ENCODE results near the gene SMAD9. TPM values are rescaled to one million over a fixed set of nuclear protein-coding genes. Genes with fewer than 3 reads are reported as not detected.

SMAD9 gene
- total RNA-seq, 1 donor from 2014 or later, result 30.5 TPM

DNA sequence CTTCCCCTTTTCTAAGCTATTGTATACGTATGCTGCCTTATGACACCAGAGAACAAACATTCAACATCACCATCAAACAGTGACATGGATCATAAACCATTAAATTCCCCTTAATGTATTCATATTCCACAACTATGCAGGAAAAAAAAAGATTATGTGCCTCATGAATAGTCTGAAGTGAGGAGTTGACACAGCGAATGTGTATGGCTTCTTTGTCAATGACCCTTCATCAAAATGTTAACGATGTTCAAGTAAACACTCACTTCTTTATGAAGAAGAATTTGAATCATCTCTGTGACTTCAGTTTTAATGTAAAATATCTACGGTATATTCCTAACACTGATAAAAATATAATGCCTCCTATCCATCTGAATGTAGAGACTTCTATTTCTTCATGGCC, 44.6 kb downstream of the SMAD9 start:
- no peak for ATAC-seq
- intact Hi-C loops (cut with DNase I), result no loop called here
- no peak for DNase-seq (ENCODE audit: low spot score)

DNA sequence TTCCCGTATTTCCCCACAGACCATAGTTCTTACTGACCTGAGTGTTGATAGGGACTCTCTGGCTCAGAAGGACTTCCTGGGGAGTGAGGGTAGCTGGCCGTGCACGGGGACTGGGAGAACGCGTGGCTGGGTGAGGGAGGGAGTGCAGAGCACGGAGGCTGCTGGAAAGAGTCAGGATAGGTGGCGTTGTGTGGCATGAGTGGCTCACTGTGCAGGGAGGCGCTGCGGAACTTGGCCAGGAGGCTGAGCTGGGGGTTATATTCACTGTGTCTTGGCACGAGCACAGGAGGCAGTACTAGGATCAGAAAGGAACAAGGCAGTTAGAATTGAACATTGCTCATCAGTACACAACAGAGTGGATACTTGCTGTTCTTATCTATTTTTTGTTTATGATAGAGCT, 47.4 kb downstream of the SMAD9 start:
- intact Hi-C loops (cut with DNase I), result no loop called here
- ATAC-seq, result no peak
- no peak for DNase-seq (ENCODE audit: low spot score)

DNA sequence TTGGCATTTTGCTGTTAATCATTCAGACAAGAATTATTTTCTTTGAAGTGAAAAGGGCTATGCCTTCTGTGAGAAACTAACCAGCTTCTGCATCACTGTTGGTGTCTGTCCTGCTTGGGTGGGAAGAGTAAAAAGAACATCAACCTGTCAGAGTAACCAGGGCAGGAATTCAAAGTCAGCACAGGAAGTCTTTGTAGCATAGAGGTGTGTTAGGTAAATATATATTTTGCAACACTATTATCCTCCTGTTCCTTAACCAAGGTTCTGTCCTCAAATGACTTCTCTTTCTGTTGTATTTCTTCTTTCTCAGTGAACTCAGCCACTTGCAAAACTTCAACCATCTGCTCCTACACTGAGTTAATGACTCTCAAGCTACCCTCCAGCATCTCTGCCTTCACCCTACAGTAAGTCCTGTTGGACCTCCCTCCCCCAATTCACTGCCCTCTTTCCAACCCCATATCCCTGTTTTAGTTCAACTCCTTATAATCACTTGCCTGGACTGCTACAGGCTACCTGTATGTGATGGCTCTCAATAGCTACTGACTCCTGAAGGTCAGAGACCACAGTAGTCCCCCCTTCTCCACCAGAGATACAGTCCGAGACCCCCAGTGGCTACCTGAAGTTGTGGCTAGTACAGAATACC, 49.9 kb downstream of the SMAD9 start:
- ATAC-seq (no peak), DNase-seq (ENCODE audit: low spot score) (no peak)
- intact Hi-C loops (cut with DNase I), result no loop called here

DNA sequence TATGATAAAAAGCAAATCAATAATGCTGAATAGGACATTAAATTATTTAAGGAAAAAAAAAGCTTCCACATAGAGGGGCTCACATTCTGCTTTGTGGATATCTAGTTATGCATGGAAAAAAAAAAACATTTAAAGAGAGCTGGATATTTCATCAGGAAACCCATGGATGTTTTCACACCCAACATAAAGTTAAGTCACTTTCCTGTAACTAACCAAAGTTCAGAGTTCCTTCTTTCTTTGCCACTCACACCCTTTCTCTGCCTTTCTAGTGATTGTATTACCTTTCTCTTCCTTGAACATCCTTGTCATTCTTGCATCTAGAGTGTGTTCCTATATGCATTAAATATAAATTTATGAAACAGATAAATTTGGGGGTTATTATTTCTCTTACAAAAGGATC, 53.8 kb downstream of the SMAD9 start:
- ATAC-seq (no peak), DNase-seq (ENCODE audit: low spot score) (no peak)
- intact Hi-C loops (cut with DNase I), result no loop called here

DNA sequence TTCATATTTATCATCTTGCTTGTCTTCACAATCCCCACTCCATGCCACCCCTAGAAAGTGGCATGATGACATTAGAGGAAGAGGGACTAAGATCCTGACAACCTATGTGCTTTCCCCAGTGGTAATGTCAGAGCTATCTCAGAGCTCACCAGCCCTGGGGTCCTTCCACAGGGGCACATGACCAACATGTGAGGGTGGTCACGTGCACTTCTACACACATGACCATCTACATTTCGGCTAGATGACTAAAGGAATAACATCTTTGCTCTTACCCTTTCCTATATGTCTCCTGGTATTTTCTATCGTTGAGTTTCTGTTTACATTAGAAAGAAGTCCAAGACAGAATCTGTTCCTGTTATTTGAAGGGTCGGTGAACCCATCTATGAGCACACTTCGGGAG, 54.8 kb downstream of the SMAD9 start:
- DNase-seq (ENCODE audit: low spot score), result no peak
- intact Hi-C loops (cut with DNase I), result no loop called here
- no peak for ATAC-seq

DNA sequence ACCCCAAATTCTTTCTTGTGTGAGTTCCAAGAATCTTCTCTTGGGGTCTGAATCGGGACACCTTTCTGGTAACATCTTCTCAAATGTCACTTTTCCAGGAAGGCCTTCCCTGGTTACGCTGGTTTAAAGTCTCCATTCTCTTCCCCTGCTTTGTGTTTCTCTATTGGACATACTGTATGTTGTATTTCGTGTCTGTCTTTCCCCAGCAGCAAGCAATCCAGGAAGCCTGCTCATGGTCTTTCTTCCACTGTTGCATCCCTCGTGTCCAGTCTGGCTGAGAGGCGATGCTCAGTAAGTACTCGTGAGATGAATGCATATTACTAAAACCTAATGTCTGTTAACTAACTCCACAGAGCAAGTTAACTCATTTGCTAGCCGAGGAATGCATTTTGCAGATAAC, 57.3 kb downstream of the SMAD9 start:
- DNase-seq (ENCODE audit: low spot score), result no peak
- ATAC-seq, result no peak
- intact Hi-C loops (cut with DNase I), result no loop called here

DNA sequence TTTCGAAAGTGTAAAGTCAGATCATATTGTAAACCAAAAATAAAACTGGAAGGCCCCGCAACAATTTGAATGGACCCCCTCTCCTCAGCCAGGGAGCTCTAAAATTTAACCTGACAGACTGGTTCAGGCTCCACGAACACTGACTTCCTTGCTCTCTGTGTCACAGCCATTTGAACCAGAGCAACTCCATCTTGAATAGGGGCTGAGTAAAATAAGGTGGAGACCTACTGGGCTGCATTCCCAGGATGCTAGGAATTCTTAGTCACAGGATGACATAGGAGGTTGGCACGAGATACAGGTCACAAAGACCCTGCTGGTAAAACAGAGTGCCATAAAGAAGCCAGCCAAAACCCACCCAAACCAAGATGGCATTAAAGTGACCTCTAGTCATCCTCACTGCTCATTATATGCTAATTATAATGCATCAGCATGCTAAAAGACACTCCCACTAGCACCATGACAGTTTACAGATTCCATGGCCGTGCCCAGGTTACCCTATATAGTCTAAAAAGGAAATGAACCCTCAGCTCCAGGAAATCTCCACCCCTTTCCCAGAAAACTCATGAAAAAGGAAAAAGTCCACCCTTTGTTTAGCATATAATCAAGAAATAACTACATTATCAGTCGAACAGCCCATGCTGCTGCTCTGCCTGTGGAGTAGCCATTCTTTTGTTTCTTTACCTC, 57.9 kb downstream of the SMAD9 start:
- intact Hi-C loops (cut with DNase I), result no loop called here
- ATAC-seq, result no peak
- no peak for DNase-seq (ENCODE audit: low spot score)

DNA sequence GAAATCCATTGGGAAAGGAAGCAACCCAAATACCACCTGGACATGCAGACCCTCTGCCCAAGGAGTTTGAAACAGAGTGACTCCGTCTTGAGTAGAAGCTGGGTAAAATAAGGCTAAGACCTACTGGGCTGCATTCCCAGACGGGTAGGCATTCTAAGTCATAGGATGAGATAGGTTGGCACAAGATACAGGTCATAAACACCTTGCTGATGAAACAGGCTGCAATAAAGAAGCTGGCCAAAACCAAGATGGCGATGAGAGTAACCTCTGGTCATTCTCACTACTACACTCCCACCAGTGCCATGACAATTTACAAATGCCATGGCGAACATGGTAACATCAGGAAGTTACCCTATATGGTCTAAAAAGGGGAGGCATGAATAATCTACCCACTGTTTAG, 60.8 kb downstream of the SMAD9 start:
- intact Hi-C loops (cut with DNase I), result loop anchor here (10.0 kb wide), 1 partner anchor 126 kb away; no protein-coding TSS in a partner anchor
- ATAC-seq, result no peak
- no peak for DNase-seq (ENCODE audit: low spot score)

DNA sequence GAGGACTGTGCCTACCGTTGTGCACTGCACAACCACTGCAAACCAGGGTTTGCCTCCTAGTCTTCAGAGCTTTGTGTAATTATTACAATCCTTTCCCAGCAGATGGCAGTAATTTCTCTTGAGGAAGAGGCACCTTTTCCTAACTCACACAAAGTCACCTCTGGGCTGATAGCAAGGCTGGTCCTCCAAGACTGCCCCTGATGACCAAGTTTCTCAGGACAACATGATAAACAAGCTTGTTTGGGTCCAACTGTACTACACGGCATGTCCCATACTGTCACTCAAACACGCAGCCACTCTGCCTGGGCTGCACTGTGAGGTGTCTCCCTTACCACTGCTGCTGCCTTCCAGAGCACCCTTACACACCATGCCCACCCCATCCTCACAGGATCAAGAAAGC, 61.7 kb downstream of the SMAD9 start:
- no peak for DNase-seq (ENCODE audit: low spot score)
- intact Hi-C loops (cut with DNase I), result loop anchor here (10.0 kb wide), 1 partner anchor 127 kb away; no protein-coding TSS in a partner anchor
- peak; percentile 78 for ATAC-seq

DNA sequence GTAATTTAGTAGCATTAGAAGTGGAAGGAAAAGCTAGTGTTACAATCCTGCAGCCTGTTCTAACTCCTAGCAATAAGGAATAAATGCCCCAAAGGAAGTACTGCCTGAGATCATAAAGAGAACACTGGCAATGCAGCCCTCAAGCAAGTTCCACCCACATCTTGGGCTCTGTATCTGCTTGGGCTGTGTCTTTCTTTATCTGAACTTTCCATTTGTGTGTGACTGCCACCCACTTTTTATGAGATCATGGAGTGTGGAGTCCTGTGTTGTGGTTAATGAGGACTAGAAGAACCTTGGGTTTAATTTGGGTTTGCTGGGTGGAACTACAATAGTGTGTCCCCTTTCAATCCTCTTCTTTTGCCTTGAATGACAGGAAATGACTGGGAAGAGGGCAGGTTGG, 62.8 kb downstream of the SMAD9 start:
- no peak for ATAC-seq
- no peak for DNase-seq (ENCODE audit: low spot score)
- intact Hi-C loops (cut with DNase I), result loop anchor here (10.0 kb wide), 1 partner anchor 128 kb away; no protein-coding TSS in a partner anchor

DNA sequence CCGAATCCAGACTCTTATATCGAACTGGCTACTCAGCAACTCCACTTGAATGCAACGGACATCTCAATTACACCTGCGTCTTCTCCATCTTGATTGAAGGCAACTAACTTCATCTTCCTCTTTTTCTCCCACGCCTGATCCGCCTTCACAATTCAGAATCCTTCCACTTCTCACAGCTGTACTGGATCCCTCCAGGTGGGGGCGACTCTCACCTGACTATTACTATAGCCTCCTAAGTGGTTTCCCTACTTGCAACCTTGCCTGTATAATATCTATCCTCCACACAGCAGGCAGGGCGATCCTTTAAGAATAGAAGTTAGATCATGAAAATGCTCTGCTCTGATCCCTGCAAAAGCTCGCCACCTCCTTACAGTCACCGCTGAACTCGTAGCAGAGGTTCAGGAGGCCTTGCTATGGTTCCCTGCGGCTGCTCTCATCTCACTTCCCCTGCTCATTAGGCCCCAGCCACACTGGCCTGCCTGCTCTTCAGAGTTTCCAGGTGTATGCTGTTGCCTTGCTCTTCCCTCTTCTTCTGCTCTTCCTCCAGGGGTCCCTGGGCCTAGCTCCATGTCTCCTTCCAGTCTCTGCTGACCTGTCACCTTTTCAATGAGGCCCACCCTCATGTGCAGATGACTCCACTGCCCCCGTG, 69.1 kb downstream of the SMAD9 start:
- DNase-seq (ENCODE audit: low spot score) (no peak), ATAC-seq (no peak)
- intact Hi-C loops (cut with DNase I), result loop anchor here (10.0 kb wide), 1 partner anchor 134 kb away; no protein-coding TSS in a partner anchor

DNA sequence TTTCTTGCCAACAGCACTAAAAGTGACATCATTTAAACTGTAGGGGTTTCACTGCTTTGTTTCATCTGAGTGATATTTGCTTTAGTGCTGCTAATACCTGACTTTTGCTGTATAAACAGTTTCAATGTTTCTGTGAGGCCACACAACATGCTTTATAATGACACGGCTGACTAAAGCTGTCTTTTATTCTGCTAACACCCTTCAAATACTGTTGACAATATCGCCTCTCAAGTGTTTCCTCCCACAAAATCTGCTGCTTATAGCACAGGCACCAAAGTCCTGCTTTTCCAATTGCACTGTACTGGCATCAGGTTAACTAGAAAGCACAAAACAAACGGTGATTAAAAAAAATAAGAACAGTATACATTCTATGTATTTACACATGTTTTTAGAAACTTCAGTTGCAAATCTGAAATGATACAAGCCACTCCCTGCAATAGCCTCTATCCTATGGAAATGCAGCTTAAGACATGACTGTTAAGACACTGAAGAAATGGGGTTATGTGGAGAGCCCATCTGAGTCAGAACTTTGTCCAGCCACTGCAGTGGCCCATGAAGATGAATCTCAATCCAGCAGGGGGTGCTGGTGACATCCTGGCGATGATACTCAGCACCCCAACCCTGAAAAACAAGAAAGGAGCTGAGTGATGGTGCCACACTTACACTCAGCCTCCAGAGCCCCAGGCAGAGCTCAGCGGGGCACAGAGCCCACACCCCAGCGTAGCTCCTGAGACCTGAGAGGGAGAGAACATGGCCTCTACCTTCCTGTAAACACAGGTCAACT, 71.6 kb downstream of the SMAD9 start:
- intact Hi-C loops (cut with DNase I), result no loop called here
- ATAC-seq (peak; percentile 28), DNase-seq (ENCODE audit: low spot score) (no peak)

DNA sequence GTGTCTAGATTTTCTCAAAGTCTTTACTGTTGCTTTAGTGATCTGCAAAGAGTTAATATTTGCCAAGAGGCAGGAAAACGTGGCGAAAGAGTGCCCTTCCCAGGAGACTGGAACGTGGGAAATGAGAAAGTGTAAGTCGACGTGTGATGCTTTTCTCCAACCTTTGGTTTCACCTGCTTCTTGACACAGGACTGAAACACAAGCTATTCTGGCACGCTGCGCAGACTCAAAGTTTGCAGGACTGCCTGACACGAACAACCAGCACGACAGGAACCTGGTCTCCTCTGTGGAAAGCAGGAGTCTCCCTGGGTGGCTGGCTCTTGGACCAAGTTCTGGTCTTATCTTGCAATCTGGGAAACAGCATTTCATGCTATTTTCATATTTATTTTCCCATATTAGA, 72.4 kb downstream of the SMAD9 start:
- no peak for DNase-seq (ENCODE audit: low spot score)
- ATAC-seq, result no peak
- intact Hi-C loops (cut with DNase I), result no loop called here

DNA sequence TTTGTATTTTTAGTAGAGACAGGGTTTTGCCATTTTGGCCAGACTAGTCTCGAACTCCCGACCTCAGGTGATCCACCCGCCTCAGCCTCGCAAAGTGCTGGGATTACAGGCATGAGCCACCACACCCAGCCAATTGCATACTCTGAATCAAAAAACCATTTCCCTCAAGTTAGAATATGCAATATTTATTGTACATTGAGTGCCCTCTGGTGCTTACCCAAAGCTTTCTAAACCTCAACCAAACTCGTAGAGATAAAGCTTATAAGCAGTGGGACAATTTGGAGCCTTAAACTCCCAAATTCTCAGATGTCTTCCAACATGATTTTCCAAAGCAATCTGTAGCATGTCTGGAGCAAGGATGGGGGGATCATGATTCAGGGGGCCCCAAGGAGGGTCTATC, 78.6 kb downstream of the SMAD9 start:
- ATAC-seq (peak; percentile 26), DNase-seq (ENCODE audit: low spot score) (no peak)
- intact Hi-C loops (cut with DNase I), result no loop called here

DNA sequence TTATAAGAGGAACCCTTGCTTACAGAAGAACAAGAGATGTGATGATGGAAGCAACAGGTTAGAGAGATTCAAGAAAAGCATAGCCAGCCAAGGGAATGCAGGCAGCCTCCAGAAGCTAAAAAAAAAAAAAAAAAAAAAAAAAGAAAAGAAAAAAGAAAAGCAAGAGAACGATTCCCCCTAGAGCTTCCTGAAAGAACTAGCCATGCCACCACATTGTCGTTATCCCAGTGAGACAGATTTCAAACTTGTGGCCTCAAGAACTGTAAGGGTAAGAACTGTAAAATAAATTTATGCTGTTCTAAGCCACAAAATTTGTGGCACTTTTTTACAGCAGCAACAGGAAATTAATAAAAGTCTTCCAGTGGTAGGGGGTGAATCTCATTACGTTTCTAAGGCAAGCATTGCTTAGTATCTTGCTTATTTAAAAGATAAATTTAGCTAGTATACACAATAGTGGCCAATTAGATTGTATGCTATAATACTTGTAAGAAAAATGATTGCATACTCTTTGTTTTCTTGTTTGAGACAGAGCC, 79.3 kb downstream of the SMAD9 start:
- intact Hi-C loops (cut with DNase I), result no loop called here
- ATAC-seq (no peak), DNase-seq (ENCODE audit: low spot score) (no peak)

DNA sequence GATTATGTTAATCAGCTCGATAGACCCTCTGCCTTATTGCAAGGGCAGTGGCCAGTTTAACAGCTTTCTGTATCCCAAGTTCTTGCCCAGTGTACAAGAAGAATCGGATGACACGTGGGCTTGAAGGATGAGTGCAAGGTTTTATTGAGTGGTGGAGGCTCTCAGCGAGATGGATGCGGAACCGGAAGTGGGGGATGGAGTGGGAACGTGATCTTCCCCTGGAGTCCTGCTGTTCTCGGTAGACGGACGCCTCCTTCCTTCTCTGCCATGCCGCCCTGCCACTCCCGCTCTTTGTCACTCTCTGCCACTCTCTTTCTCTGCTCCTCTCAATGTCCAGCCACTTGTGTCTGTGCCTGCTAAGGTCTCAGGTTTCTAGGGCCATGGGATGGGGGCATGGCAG, 80.1 kb downstream of the SMAD9 start:
- intact Hi-C loops (cut with DNase I), result no loop called here
- ATAC-seq (no peak), DNase-seq (ENCODE audit: low spot score) (no peak)

DNA sequence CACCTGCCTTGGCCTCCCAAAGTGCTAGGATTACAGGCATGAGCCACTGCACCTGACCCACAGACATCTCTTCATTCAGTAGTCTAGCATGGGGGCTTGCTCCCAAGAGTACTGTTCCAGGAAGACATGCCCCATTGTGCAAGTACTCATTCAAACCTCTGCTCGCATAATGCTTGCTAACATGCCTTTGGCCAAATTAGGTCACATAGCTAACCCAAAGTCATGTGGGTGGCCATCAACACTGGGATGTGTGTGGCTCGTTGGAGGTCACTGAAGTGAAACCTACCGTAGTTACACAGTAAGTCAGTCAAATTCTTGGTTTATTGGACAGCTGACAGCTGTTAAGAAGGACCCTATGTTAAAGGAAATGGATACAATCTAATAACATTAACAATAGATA, 80.8 kb downstream of the SMAD9 start:
- intact Hi-C loops (cut with DNase I), result no loop called here
- no peak for ATAC-seq
- no peak for DNase-seq (ENCODE audit: low spot score)

DNA sequence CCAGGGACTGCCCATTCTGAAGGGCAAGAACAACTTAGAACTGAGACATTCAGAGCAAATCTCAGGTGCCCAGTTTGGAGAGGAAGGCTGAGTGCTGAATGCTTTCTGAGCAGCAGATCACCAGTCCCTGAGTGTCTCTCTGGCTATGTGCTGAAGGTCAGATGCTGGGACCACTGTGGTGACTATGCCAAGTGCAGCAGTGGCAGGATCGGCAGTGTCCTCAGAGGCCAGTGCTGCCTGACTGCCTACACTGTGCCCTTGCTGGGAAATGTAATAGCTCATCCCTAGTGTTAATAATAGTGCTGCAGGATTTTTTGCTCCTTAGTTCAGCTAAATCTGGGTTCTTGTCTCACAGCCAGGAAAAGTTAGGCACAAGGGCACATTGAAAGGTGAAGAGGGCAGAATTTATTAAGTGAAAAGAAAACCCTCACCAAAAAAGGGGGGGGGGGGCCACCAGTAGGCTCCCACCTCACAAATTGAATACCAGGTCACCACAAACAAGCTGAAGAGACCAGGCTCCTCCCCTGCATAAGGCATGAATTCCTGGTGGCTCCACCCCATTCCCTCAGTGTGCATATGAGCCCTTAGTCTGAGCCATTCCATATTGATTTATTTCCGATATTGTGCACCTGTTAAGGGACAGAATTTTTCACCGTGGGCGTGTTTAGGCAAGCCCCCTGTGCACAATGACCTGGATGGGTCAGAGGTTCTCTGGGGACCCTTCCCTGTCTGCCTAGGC, 82.5 kb downstream of the SMAD9 start:
- intact Hi-C loops (cut with DNase I), result no loop called here
- ATAC-seq (no peak), DNase-seq (ENCODE audit: low spot score) (no peak)

DNA sequence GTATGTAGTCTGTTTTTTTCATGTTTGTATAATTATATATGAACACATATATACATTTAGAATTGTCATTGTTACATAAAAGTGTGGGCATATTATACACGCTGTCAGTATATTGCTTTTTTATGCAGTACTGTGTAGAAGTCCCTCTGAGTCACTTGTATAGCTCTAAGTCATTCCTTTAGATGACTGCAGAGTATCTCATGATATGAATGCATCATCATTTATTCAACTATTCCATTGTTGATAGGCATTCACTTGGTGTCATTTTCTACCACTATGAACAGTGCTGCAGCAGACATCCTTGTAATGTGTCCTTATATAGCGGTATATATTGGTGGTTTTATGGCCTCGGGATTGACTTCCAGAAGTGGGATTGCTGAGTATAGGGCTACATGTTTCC, 85.7 kb downstream of the SMAD9 start:
- intact Hi-C loops (cut with DNase I), result no loop called here
- ATAC-seq, result no peak
- no peak for DNase-seq (ENCODE audit: low spot score)

All from sciatic nerve (tissue), 2 donors.